GM12878 (cell line): Measurements from ENCODE around the gene TNIP3. TPM values are rescaled to one million over a fixed set of nuclear protein-coding genes. Genes with fewer than 3 reads are reported as not detected.

ENCODE experiments used
- polyA plus RNA-seq, 11 experiments: library from polyadenylated mRNA; depleted of rRNA in 4 of 11; unstranded in 6 of 11; stranded (reverse) in 5 of 11; fragments of >200 nt; fragmentation: Nextera tagmentation in 4 of 11; fragmentation: Illumina TruSeq in 1 of 11; extraction: Ambion mirVana in 4 of 11; extraction: Trizol in 1 of 11; gene quantifications; 1 replicate in 1 of 11; 2 replicates in 10 of 11; pipeline versions ENCODE4 v1.2.1 to v1.2.3, GENCODE V29; 2011 to 2016; ENCODE audit warnings: inconsistent platforms in 2 of 11, missing spikeins in 2 of 11, low read depth in 1 of 11
- small RNA-seq: library from RNA; depleted of rRNA; stranded (forward); fragments of <200 nt; gene quantifications from one replicate; pipeline ENCODE3, GENCODE V24; 2014
- total RNA-seq, 4 experiments: library from RNA; depleted of rRNA in 3 of 4; stranded (reverse); fragments of >200 nt in 3 of 4; fragmentation: Illumina TruSeq in 1 of 4; extraction: Trizol in 1 of 4; gene quantifications; 2 replicates each; pipeline versions ENCODE4 v1.2.1 to v1.2.3, GENCODE V29; 2013 to 2021

TNIP3 gene
- total and polyA plus RNA-seq, 10 of the 15 experiments (the other 5 are each of a cell fraction or from before 2014, with no cell fraction given): 0.21 to 1.4 (median 0.67) TPM

Small RNA genes lying within 50 kb of the gene (small RNA-seq; reads per million reads assigned to genes)
- gene RNU6-948P: not detected

Other genes with a start within 250 kb of the TNIP3 start
- not detected in 2 replicates for gene PRDM5, start 241.6 kb downstream of the TNIP3 start, total RNA-seq (2014; rRNA removed)
- gene PRDM5, start 241.6 kb downstream of the TNIP3 start, total RNA-seq (2014; rRNA removed; fragmentation: Illumina TruSeq; extraction: Trizol): not detected in 2 replicates
- 0.08 TPM in 1 of 2 replicates, not detected in the other for gene PRDM5, start 241.6 kb downstream of the TNIP3 start, total RNA-seq (2021)
- 0.07 and 0.09 TPM in 2 replicates for gene PRDM5, start 241.6 kb downstream of the TNIP3 start, polyA plus RNA-seq (2011; rRNA removed)
- gene PRDM5, start 241.6 kb downstream of the TNIP3 start, polyA plus RNA-seq (2014; fragmentation: Illumina TruSeq; extraction: Trizol): not detected in 2 replicates
- not detected for gene PRDM5, start 241.6 kb downstream of the TNIP3 start, polyA plus RNA-seq (2014; fragmentation: Nextera tagmentation; extraction: Ambion mirVana)
- not detected in 2 replicates for gene PRDM5, start 241.6 kb downstream of the TNIP3 start, polyA plus RNA-seq (2014; rRNA removed)
- not detected for gene PRDM5, start 241.6 kb downstream of the TNIP3 start, polyA plus RNA-seq (2016; fragmentation: Nextera tagmentation; extraction: Ambion mirVana)
- not detected in 2 replicates for gene NDNF, start 91.8 kb downstream of the TNIP3 start, total RNA-seq (2014; rRNA removed)
- not detected in 2 replicates for gene NDNF, start 91.8 kb downstream of the TNIP3 start, total RNA-seq (2014; rRNA removed; fragmentation: Illumina TruSeq; extraction: Trizol)
- 0.08 and 0.26 TPM in 2 replicates for gene NDNF, start 91.8 kb downstream of the TNIP3 start, total RNA-seq (2021)
- not detected in 2 replicates for gene NDNF, start 91.8 kb downstream of the TNIP3 start, polyA plus RNA-seq (2011; rRNA removed)
- gene NDNF, start 91.8 kb downstream of the TNIP3 start, polyA plus RNA-seq (2014; fragmentation: Illumina TruSeq; extraction: Trizol): not detected in 2 replicates
- not detected for gene NDNF, start 91.8 kb downstream of the TNIP3 start, polyA plus RNA-seq (2014; fragmentation: Nextera tagmentation; extraction: Ambion mirVana)
- gene NDNF, start 91.8 kb downstream of the TNIP3 start, polyA plus RNA-seq (2014; rRNA removed): not detected in 2 replicates
- gene NDNF, start 91.8 kb downstream of the TNIP3 start, polyA plus RNA-seq (2016; fragmentation: Nextera tagmentation; extraction: Ambion mirVana): not detected
- gene QRFPR, start 216.7 kb upstream of the TNIP3 start, total RNA-seq (2014; rRNA removed): not detected in 2 replicates
- gene QRFPR, start 216.7 kb upstream of the TNIP3 start, total RNA-seq (2014; rRNA removed; fragmentation: Illumina TruSeq; extraction: Trizol): not detected in 2 replicates
- gene QRFPR, start 216.7 kb upstream of the TNIP3 start, total RNA-seq (2021): not detected in 2 replicates
- not detected in 2 replicates for gene QRFPR, start 216.7 kb upstream of the TNIP3 start, polyA plus RNA-seq (2011; rRNA removed)
- gene QRFPR, start 216.7 kb upstream of the TNIP3 start, polyA plus RNA-seq (2014; fragmentation: Illumina TruSeq; extraction: Trizol): not detected in 2 replicates
- not detected for gene QRFPR, start 216.7 kb upstream of the TNIP3 start, polyA plus RNA-seq (2014; fragmentation: Nextera tagmentation; extraction: Ambion mirVana)
- not detected in 2 replicates for gene QRFPR, start 216.7 kb upstream of the TNIP3 start, polyA plus RNA-seq (2014; rRNA removed)
- not detected for gene QRFPR, start 216.7 kb upstream of the TNIP3 start, polyA plus RNA-seq (2016; fragmentation: Nextera tagmentation; extraction: Ambion mirVana)